Type B pancreatic cell (in vitro differentiated cells): Measurements from ENCODE around the gene TOM1L2. TPM values are rescaled to one million over a fixed set of nuclear protein-coding genes. Genes with fewer than 3 reads are reported as not detected.

Experiments
- DNase-seq: peaks from one replicate; pipeline ENCODE4 v3.0.0; 2021; ENCODE audit warnings: mixed read lengths; ENCODE audit not compliant: unreplicated experiment; ENCODE audit errors: extremely low spot score
- H3K27ac Mint-ChIP-seq: 2 replicates; pipeline ENCODE4 v1.8.0; 2021; ENCODE audit warnings: mild to moderate bottlenecking, mixed read lengths
- H3K27me3 Mint-ChIP-seq: 2 replicates; pipeline ENCODE4 v1.8.0; 2021; ENCODE audit warnings: mixed read lengths
- H3K36me3 Mint-ChIP-seq: 2 replicates; pipeline ENCODE4 v1.8.0; 2021; ENCODE audit warnings: mixed read lengths
- H3K4me1 Mint-ChIP-seq: one replicate; pipeline ENCODE4 v1.8.0; 2021; ENCODE audit warnings: mixed read lengths; ENCODE audit not compliant: unreplicated experiment
- H3K4me3 Mint-ChIP-seq: 2 replicates; pipeline ENCODE4 v1.8.0; 2021; ENCODE audit warnings: mild to moderate bottlenecking, mixed read lengths
- H3K9me3 Mint-ChIP-seq: 2 replicates; pipeline ENCODE4 v1.8.0; 2021; ENCODE audit warnings: mixed read lengths
- total RNA-seq: library from RNA; stranded (reverse); gene quantifications from 2 replicates; pipeline ENCODE4 v1.2.1, GENCODE V29; 2021; ENCODE audit warnings: low replicate concordance
- TF ChIP-seq, protein P1 (sequence below): fragments of 200-600 bp; sonication (generic); conservative IDR thresholded peaks from 2 replicates; pipeline ENCODE4 v1.5.0; 2021; ENCODE audit warnings: antibody characterized with exemption, mild to moderate bottlenecking

The TOM1L2 gene
- total RNA-seq, 1 donor from 2014 or later, result 62.5 TPM

DNA sequence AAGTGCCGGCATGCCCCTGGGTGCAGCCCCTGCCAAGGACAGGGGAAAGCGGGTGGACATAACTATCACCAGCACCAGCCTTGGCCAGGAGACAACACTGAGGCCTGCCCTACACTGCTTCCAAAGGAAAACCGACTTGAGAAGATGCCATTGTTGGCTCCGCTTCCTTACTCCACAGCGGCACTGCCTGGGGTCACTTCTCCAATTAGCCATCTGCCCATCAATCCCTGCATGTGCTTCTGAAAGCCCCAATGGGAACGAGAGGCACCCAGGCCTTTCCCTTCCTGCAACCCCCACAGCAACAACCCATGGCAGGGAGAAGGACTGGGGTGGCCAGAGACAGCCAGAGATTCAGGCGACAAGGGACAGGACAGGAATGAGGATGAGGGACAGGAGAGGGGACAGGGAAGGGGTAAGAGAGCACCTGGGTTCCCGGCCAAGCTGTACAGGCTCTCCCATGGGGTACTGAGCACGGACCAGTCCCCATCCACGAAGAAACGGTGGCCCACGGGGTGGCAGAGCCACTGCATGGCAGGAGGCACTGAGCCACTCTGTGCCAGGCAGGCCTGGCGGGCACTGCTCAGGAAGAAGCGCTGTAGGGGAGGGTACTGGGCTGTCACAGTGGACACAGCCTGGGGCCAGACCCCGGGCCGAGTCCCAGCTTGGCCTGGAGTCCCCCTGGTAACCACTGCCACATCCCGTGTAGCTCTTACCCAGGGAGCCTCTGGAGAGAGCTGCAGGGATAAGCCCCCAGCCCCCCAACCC lies 156.6 kb downstream of the TOM1L2 start:
- Mint-ChIP-seq H3K27ac (peak overlapping the region; percentile 81), H3K36me3 (no peaks in the 10 kb centered on the region), H3K4me1 (peaks cover 33% of the 10 kb centered on the region), H3K9me3 (no peaks in the 10 kb centered on the region), H3K27me3 (no peaks in the 10 kb centered on the region), H3K4me3 (peak overlapping the region; percentile 59)
- DNase-seq, result no peak
- TF ChIP-seq, protein P1, sequence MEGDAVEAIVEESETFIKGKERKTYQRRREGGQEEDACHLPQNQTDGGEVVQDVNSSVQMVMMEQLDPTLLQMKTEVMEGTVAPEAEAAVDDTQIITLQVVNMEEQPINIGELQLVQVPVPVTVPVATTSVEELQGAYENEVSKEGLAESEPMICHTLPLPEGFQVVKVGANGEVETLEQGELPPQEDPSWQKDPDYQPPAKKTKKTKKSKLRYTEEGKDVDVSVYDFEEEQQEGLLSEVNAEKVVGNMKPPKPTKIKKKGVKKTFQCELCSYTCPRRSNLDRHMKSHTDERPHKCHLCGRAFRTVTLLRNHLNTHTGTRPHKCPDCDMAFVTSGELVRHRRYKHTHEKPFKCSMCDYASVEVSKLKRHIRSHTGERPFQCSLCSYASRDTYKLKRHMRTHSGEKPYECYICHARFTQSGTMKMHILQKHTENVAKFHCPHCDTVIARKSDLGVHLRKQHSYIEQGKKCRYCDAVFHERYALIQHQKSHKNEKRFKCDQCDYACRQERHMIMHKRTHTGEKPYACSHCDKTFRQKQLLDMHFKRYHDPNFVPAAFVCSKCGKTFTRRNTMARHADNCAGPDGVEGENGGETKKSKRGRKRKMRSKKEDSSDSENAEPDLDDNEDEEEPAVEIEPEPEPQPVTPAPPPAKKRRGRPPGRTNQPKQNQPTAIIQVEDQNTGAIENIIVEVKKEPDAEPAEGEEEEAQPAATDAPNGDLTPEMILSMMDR, result no peak

DNA sequence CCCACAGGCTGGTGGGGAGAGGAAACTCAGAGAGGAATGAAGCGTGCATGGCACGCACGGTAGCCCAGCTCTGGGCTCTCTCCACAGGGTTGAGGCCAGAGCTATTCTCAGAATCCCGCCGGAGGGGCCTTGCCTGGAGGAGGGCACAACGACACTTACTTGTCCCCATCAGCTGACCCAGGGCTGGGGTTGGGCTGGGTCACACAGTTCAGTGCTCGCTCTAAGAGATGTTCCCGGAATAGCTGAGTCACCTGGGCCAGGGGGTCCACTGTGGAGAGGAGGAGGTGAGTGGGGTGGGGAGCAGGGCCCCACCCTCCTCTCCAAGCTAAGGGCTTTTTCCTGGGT lies 157.2 kb downstream of the TOM1L2 start:
- Mint-ChIP-seq H3K4me1 (peaks cover 33% of the 10 kb centered on the region), H3K27ac (peak overlapping the region; percentile 81), H3K9me3 (no peaks in the 10 kb centered on the region), H3K4me3 (no peak overlapping the region), H3K27me3 (no peaks in the 10 kb centered on the region), H3K36me3 (no peaks in the 10 kb centered on the region)
- DNase-seq, result no peak
- TF ChIP-seq, protein P1, result no peak

DNA sequence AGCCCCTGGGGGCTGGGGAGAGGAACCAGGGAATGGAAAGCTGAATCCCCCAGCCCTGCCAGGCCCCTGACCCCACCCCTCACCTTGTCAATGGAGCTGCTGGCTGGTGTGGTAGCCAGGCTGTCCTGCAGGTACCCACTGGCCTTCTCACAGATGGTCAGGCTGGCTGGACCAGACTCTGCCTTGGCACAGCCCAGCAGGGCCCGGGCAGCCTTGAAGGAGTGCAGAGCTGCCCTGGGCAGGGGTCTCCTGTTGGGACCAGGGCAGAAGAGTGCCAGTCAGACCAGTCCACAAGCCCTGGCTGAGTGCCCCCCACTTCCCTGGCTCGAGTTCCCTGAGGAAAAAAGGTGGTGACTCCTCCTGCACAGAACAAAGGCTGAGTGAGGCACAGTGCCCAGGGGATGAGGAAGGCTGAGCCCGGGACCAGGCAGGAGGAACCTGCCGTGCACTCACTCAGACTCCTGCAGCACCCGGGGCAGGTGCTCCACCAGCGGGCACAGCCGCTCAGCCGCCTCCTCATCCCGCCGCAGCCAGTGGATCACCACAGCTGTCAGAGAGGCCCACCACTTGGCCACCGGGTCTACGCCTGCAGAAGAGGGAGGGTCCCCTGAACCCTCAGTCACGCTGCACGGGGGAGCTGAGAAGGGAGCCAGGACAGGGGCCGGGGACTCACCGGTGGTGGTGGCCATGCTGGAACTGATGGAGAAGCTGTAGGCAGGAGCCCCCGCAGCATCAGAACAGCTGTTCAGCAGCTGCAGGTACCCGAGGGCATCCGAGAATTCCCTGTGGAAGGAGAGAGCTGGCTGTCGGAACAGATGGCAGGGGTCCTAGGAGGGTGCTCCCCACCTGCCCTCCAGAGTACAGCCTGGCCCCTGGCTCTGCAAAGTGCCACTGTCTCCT lies 157.8 kb downstream of the TOM1L2 start:
- no peak for DNase-seq
- H3K4me1 Mint-ChIP-seq, result peaks cover 29% of the 10 kb centered on the region
- no peaks in the 10 kb centered on the region for H3K9me3 Mint-ChIP-seq
- peak overlapping the region; percentile 81 for H3K27ac Mint-ChIP-seq
- H3K4me3 Mint-ChIP-seq, result no peak overlapping the region
- TF ChIP-seq, protein P1, result no peak
- H3K27me3 Mint-ChIP-seq, result no peaks in the 10 kb centered on the region
- H3K36me3 Mint-ChIP-seq, result no peaks in the 10 kb centered on the region

DNA sequence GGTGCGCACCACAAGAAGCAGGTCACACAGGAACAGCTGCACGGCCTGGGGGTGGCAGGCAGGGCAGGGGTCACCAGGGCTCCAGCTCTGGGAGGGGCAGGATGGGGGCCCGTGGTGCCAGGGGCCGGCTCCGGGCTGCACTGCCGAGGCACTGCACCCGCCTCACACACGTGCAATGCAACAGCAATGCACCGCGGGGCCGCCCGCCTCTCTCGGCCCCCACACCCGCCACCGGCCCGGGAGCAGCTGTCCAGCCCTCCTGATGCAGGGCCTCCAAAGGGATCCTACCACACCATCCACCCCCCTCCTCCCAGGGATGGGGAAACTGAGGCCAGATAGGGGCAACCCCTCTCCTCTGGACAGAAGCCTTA lies 158.5 kb downstream of the TOM1L2 start:
- H3K4me1 Mint-ChIP-seq, result peaks cover 27% of the 10 kb centered on the region

DNA sequence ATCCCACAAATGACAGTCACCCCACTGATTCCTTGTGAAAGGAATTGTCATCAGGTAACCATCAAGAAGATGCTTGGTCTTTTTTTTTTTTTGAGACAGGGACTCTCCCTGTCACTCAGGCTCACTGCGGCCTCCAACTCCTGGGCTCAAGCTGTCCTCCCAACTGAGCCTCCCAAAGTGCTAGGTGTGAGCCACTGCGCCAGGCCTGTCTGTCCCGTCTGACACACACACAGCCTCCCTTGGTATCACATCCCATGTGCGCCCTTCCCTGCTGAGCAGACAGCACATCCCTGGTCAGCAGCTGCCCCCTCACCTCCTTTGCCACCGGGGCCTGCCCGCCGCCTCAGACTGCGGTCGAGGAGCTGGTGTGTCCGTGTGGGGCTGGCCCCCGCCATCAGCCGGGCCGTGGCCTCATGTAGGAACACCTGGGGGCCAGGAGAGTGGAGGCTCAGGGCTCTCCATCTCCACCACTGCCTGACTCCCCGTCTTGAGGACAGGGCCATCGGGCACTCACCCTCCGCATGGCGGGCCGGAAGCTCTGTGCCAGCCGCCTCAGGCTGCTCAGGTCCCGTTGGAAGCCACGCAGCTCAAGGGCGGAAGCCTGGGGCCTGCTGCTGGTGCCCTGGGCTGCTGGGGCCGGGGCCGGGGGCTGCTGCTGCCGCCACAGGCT lies 159.0 kb downstream of the TOM1L2 start:
- DNase-seq, result no peak
- no peak overlapping the region for H3K27ac Mint-ChIP-seq

More for the DNA sequence above, 158.5 kb downstream of the TOM1L2 start:
- H3K36me3 Mint-ChIP-seq, result peaks cover 1% of the 10 kb centered on the region
- H3K9me3 Mint-ChIP-seq, result no peaks in the 10 kb centered on the region
- no peaks in the 10 kb centered on the region for H3K27me3 Mint-ChIP-seq
- no peak overlapping the region for H3K4me3 Mint-ChIP-seq
- no peak overlapping the region for H3K27ac Mint-ChIP-seq
- DNase-seq, result no peak
- TF ChIP-seq, protein P1, result no peak

More for the DNA sequence above, 159.0 kb downstream of the TOM1L2 start:
- Mint-ChIP-seq H3K27me3 (no peaks in the 10 kb centered on the region), H3K9me3 (no peaks in the 10 kb centered on the region), H3K36me3 (peaks cover 3% of the 10 kb centered on the region), H3K4me1 (peaks cover 24% of the 10 kb centered on the region), H3K4me3 (no peak overlapping the region)
- TF ChIP-seq, protein P1, result no peak
